Adrenal gland (tissue), 12 donors: ENCODE results near the gene PRC1. TPM values are rescaled to one million over a fixed set of nuclear protein-coding genes. Genes with fewer than 3 reads are reported as not detected.

ENCODE experiments used
- DNase-seq, 7 donors: peaks; one replicate each; pipeline ENCODE4 v3.0.0-alpha.2; 2019 to 2020
- H3K27ac ChIP-seq, 5 donors: fragments of 200-600 bp; sonication (generic) in 4 of 5; 1 replicate in 3 of 5; 2 replicates in 2 of 5; pipeline versions ENCODE4 v1.5.1 to v1.8.0; 2016 to 2020; ENCODE audit warnings: mild to moderate bottlenecking in 1 of 5
- H3K27me3 ChIP-seq: fragments of 200-600 bp; 2 replicates; pipeline ENCODE4 v1.8.0; 2021
- H3K36me3 ChIP-seq, 2 donors: fragments of 200-600 bp; replicated peaks in 1 of 2; 1 replicate in 1 of 2; 2 replicates in 1 of 2; pipeline versions ENCODE4 v1.5.1 to v1.8.0; 2018 to 2022
- H3K4me1 ChIP-seq, 2 donors: fragments of 200-600 bp; replicated peaks in 1 of 2; 1 replicate in 1 of 2; 2 replicates in 1 of 2; pipeline versions ENCODE4 v1.5.1 to v1.8.0; 2018 to 2021
- H3K4me3 ChIP-seq, 4 donors: fragments of 200-600 bp; sonication (generic) in 3 of 4; one replicate each; pipeline ENCODE4 v1.5.1; 2016 to 2018
- H3K9me3 ChIP-seq, 3 donors: fragments of 200-600 bp; sonication (generic) in 1 of 3; replicated peaks in 1 of 3; 1 replicate in 2 of 3; 2 replicates in 1 of 3; pipeline versions ENCODE4 v1.5.1 to v1.8.0; 2016 to 2021
- CTCF ChIP-seq, 6 experiments: fragments of 450-650 bp in 4 of 6; fragments of 200-600 bp in 2 of 6; sonication (generic) in 1 of 6; IDR thresholded peaks; 1 replicate in 5 of 6; 2 replicates in 1 of 6; pipeline versions ENCODE4 v1.5.1 to v1.8.0; 2016 to 2021; ENCODE audit warnings: antibody characterized with exemption in 6 of 6, mild to moderate bottlenecking in 2 of 6, moderate library complexity in 1 of 6
- POLR2A ChIP-seq, 2 donors: fragments of 450-650 bp; IDR thresholded peaks; one replicate each; pipeline ENCODE4 v1.6.1; 2017; ENCODE audit warnings: antibody characterized with exemption in 2 of 2, mild to moderate bottlenecking in 2 of 2, moderate library complexity in 1 of 2
- WGBS, 4 donors: extraction: QIAGEN DNeasy Blood & Tissue Kit in 2 of 4; methylation state at CpG; one replicate each; pipeline versions ENCODE4 v1.1.5 to v1.1.7; 2013 to 2017; 5-methylcytosine and 5-hydroxymethylcytosine counted together
- intact Hi-C, 2 donors: fragments of 100-400 bp; cut with DNase I; formaldehyde crosslinking; loops; one replicate each; pipeline versions ENCODE4 v1.14.1 to v1.15.0; 2022 to 2023
- polyA plus RNA-seq, 3 donors: library from polyadenylated mRNA; stranded (reverse); fragments of 200-250 nt in 2 of 3; fragments of 350-450 nt in 1 of 3; fragmentation: Illumina TruSeq in 1 of 3; extraction: RNeasy Lipid Tissue Mini Kit (QIAGEN cat#74804) in 1 of 3; gene quantifications; one replicate each; pipeline ENCODE4 v1.2.3, GENCODE V29; 2013 to 2014
- total RNA-seq, 9 donors: library from RNA; depleted of rRNA in 4 of 9; stranded (reverse); fragments of >200 nt in 4 of 9; fragments of 120-200 nt in 1 of 9; fragmentation: NEBNext Ultra II Directional in 1 of 9; extraction: Animal tissue kit (Norgen Biotek cat#: 25700) in 1 of 9; gene quantifications; one replicate each; pipeline versions ENCODE4 v1.1.0 to v1.2.4, GENCODE V29; 2013 to 2023
- donor health status: healthy with polysubstance abuse.
- donor health status: Bipolar disorder and iron deficiency.
- donor health status: DM: yes; HTN: yes; CAD: no.
- donor health status: DM: no; HTN: no; CAD: no.
- donor health status: DM: no; HTN: no; CAD: no.
- donor health status: DM: yes; HTN: yes; CAD: no.

PRC1 gene
- total and polyA plus RNA-seq, 12 donors: 4.7 to 63.8 (median 6.6) TPM

DNA sequence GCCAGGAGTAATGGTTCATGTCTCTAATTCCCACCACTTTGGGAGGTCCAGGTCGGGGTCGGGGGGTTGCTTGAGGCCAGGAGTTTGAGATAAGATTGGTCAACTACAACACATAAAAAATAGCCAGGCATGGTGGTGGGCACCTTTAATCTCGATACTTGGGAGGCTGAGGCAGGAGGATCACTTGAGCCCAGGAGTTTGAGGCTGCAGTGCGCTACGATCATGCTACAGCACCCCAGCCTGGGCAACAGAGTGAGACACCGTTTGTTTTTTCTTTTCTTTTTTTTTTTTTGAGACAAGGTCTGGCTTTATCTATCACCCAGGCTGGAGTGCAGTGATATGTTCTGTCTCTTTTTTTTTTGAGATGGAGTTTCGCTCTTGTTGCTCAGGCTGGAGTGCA is 29.4 kb upstream of the PRC1 start:
- H3K4me3 ChIP-seq: no peak overlapping the region
- TF ChIP-seq CTCF (IDR thresholded peaks at IDR 0.05): no peak
- TF ChIP-seq POLR2A (IDR thresholded peaks at IDR 0.05): no peak
- H3K27ac ChIP-seq: no peak overlapping the region
- H3K27me3 ChIP-seq: no peaks in the 10 kb centered on the region
- DNase-seq: no peak
- no peaks in the 10 kb centered on the region for H3K36me3 ChIP-seq
- no peaks in the 10 kb centered on the region for H3K9me3 ChIP-seq
- WGBS, 4 donors: 89 to 92% (median 89%) methylated on average over 7 of the region's 7 CpGs
- H3K4me1 ChIP-seq: peaks cover 8 to 21% of the 10 kb centered on the region in 2 donors
- intact Hi-C loops: no loop called here

DNA sequence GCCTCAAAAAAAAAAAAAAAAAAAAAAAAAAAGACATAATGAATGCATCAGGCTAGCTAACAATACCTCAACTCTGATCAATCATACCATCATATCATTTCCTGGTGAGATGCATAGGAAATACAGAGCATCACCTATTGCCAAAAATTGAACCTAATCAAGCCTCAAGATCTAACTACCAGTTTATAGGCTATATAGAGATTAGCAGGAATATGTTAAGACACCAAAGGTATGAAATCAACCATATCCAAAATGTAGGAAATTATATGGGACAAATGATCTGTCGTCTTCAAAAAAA is 28.4 kb upstream of the PRC1 start:
- intact Hi-C loops: no loop called here
- H3K36me3 ChIP-seq: no peaks in the 10 kb centered on the region
- DNase-seq: no peak
- H3K4me3 ChIP-seq: peak overlapping the region in 2 of 4 donors; percentile 52 to 74
- no peaks in the 10 kb centered on the region for H3K9me3 ChIP-seq
- H3K27ac ChIP-seq: peak overlapping the region in 3 of 5 donors; percentile 30 to 79 (median 64)
- no peak for TF ChIP-seq CTCF (IDR thresholded peaks at IDR 0.05)
- TF ChIP-seq POLR2A (IDR thresholded peaks at IDR 0.05): no peak
- whole genome bisulfite sequencing, 4 donors: 21 to 34% (median 25%) methylated on average over 1 of the region's 1 CpG
- H3K27me3 ChIP-seq: no peaks in the 10 kb centered on the region
- peaks cover 8 to 21% of the 10 kb centered on the region in 2 donors for H3K4me1 ChIP-seq

GRCh38 chr15:91022075-91022831 is 27.9 kb upstream of the PRC1 start, which contains the start of gene VPS33B:
Gene VPS33B, minus strand, starts transcription at chr15:91022594. Its CDS starts 345 bp downstream, at chr15:91022249.
- Histone ChIP-seq H3K4me1 (peaks cover 8 to 21% of the 10 kb centered on the region in 2 donors), H3K27me3 (no peaks in the 10 kb centered on the region), H3K27ac (peak within 1 kb of the TSS in 4 of 5 donors; percentile 19 to 79 (median 47)), H3K36me3 (no peaks in the 10 kb centered on the region), H3K4me3 (peak within 1 kb of the TSS; percentile 38 to 74 (median 62)), H3K9me3 (no peaks in the 10 kb centered on the region)
- TF ChIP-seq CTCF (IDR thresholded peaks at IDR 0.05) (no peak), POLR2A (IDR thresholded peaks at IDR 0.05) (no peak)
- WGBS, 4 donors: 0 to 2% (median 1%) methylated on average over 13 to 48 of the region's 48 CpGs
- intact Hi-C loops: no loop called here
- DNase-seq: peak; percentile 78 to 90 (median 85)

GRCh38 chr15:91021516-91022074 is 27.3 kb upstream of the PRC1 start:
- DNase-seq: peak in 1 of 7 donors; percentile 17
- H3K27me3 ChIP-seq: no peaks in the 10 kb centered on the region
- peaks cover 8 to 21% of the 10 kb centered on the region in 2 donors for H3K4me1 ChIP-seq
- peak overlapping the region in 3 of 5 donors; percentile 30 to 79 (median 64) for H3K27ac ChIP-seq
- WGBS, 4 donors: 5 to 8% (median 6%) methylated on average over 4 of the region's 4 CpGs
- TF ChIP-seq CTCF (IDR thresholded peaks at IDR 0.05) (no peak), POLR2A (IDR thresholded peaks at IDR 0.05) (no peak)
- intact Hi-C loops: no loop called here
- H3K4me3 ChIP-seq: peak overlapping the region; percentile 38 to 74 (median 62)
- H3K9me3 ChIP-seq: no peaks in the 10 kb centered on the region
- H3K36me3 ChIP-seq: peaks cover 0 to 4% of the 10 kb centered on the region in 2 donors
